Stomach (tissue), 9 donors: Measurements from ENCODE around the gene EPHB1. TPM values are rescaled to one million over a fixed set of nuclear protein-coding genes. Genes with fewer than 3 reads are reported as not detected.

Source experiments
- DNase-seq, 2 donors: peaks; one replicate each; pipeline versions ENCODE4 v3.0.0 to v3.0.0-alpha.2; 2013 to 2019
- H3K27ac ChIP-seq, 5 donors: fragments of 200-600 bp in 4 of 5; sonication (generic) in 4 of 5; one replicate each; pipeline ENCODE4 v1.5.1; 2013 to 2019; ENCODE audit warnings: mild to moderate bottlenecking in 1 of 5, moderate library complexity in 1 of 5
- H3K27me3 ChIP-seq, 3 donors: fragments of 200-600 bp; sonication (generic); one replicate each; pipeline ENCODE4 v1.5.1; 2017 to 2019; ENCODE audit warnings: mixed run types in 1 of 3
- H3K36me3 ChIP-seq, 4 donors: fragments of 200-600 bp; sonication (generic); 1 replicate in 3 of 4; 2 replicates in 1 of 4; pipeline ENCODE4 v1.5.1; 2016 to 2019
- H3K4me1 ChIP-seq, 4 donors: fragments of 200-600 bp; sonication (generic); one replicate each; pipeline ENCODE4 v1.5.1; 2016 to 2019
- H3K4me3 ChIP-seq, 4 donors: fragments of 200-600 bp; sonication (generic) in 3 of 4; one replicate each; pipeline ENCODE4 v1.5.1; 2016 to 2019; ENCODE audit warnings: mild to moderate bottlenecking in 1 of 4
- H3K9me3 ChIP-seq, 4 donors: fragments of 200-600 bp; sonication (generic); one replicate each; pipeline ENCODE4 v1.5.1; 2016 to 2019
- CTCF ChIP-seq, 7 experiments: fragments of 450-650 bp in 4 of 7; fragments of 200-600 bp in 3 of 7; sonication (generic) in 3 of 7; IDR thresholded peaks; one replicate each; pipeline ENCODE4 v1.5.1; 2016 to 2019; ENCODE audit warnings: antibody characterized with exemption in 7 of 7, control low read depth in 2 of 7, mild to moderate bottlenecking in 1 of 7
- EP300 ChIP-seq: sonication (generic); formaldehyde crosslinking; IDR thresholded peaks from one replicate; pipeline ENCODE4 v1.6.1; 2017; ENCODE audit warnings: antibody characterized with exemption
- POLR2A ChIP-seq, 4 donors: fragments of 450-650 bp; IDR thresholded peaks; one replicate each; pipeline ENCODE4 v1.6.1; 2016; ENCODE audit warnings: antibody characterized with exemption in 4 of 4, control low read depth in 2 of 4, mild to moderate bottlenecking in 1 of 4, moderate library complexity in 1 of 4
- POLR2AphosphoS5 ChIP-seq, 3 donors: sonication (generic); formaldehyde crosslinking; IDR thresholded peaks; one replicate each; pipeline ENCODE4 v1.6.1; 2016; ENCODE audit warnings: antibody characterized with exemption in 3 of 3
- WGBS, 5 donors: extraction: QIAGEN DNeasy Blood & Tissue Kit in 3 of 5; methylation state at CpG; one replicate each; pipeline versions ENCODE4 v1.1.5 to v1.1.7; 2013 to 2018; 5-methylcytosine and 5-hydroxymethylcytosine counted together
- intact Hi-C: fragments of 100-400 bp; cut with DNase I; formaldehyde crosslinking; loops from one replicate; pipeline ENCODE4 v1.15.1; 2023; ENCODE audit warnings: low total_unique reads
- polyA plus RNA-seq, 3 donors: library from polyadenylated mRNA; stranded (reverse); fragments of 200-250 nt; gene quantifications; one replicate each; pipeline ENCODE4 v1.2.3, GENCODE V29; 2013
- total RNA-seq, 5 donors: library from RNA; depleted of rRNA; stranded (reverse); fragments of >200 nt; gene quantifications; one replicate each; pipeline versions ENCODE4 v1.1.0 to v1.2.3, GENCODE V29; 2014 to 2016
- donor health status: healthy with polysubstance abuse.
- donor health status: Bipolar disorder and iron deficiency.
- donor health status: healthy.

The EPHB1 gene
- total and polyA plus RNA-seq, 8 donors, result 0.13 to 2.3 (median 1.0) TPM; not detected in 4

- TF ChIP-seq EP300, result no peak
- no peak for TF ChIP-seq POLR2AphosphoS5 (IDR thresholded peaks at IDR 0.05)
- TF ChIP-seq POLR2A (IDR thresholded peaks at IDR 0.05), result no peak
- no peak for TF ChIP-seq CTCF (IDR thresholded peaks at IDR 0.05)
- DNase-seq, result no peak
- no peaks in the 10 kb centered on the region for H3K36me3 ChIP-seq
- intact Hi-C loops, result no loop called here
- H3K9me3 ChIP-seq, result no peaks in the 10 kb centered on the region
- H3K4me3 ChIP-seq, result no peak overlapping the region
- H3K4me1 ChIP-seq, result no peaks in the 10 kb centered on the region
- H3K27me3 ChIP-seq, result no peaks in the 10 kb centered on the region
- 15 to 29% (median 19%) methylated on average over 1 of the region's 1 CpG for WGBS, 5 donors
- no peak overlapping the region for H3K27ac ChIP-seq
These were observed 375.7 kb downstream of the EPHB1 start for GRCh38 chr3:135170732-135171131.

GRCh38 chr3:135172191-135172869, 377.3 kb downstream of the EPHB1 start:
- Histone ChIP-seq H3K36me3 (no peaks in the 10 kb centered on the region), H3K4me3 (no peak overlapping the region), H3K4me1 (no peaks in the 10 kb centered on the region), H3K27ac (no peak overlapping the region), H3K9me3 (no peaks in the 10 kb centered on the region), H3K27me3 (no peaks in the 10 kb centered on the region)
- TF ChIP-seq CTCF (IDR thresholded peaks at IDR 0.05) (no peak), EP300 (no peak), POLR2AphosphoS5 (IDR thresholded peaks at IDR 0.05) (no peak), POLR2A (IDR thresholded peaks at IDR 0.05) (no peak)
- 65 to 79% (median 66%) methylated on average over 3 of the region's 3 CpGs for WGBS, 5 donors
- no peak for DNase-seq
- intact Hi-C loops, result no loop called here

- intact Hi-C loops, result no loop called here
- Histone ChIP-seq H3K4me1 (no peaks in the 10 kb centered on the region), H3K27me3 (no peaks in the 10 kb centered on the region), H3K36me3 (no peaks in the 10 kb centered on the region), H3K4me3 (no peak overlapping the region), H3K27ac (no peak overlapping the region), H3K9me3 (no peaks in the 10 kb centered on the region)
- WGBS, 5 donors, result 79 to 87% (median 81%) methylated on average over 5 of the region's 5 CpGs
- no peak for DNase-seq
- TF ChIP-seq EP300 (no peak), POLR2AphosphoS5 (IDR thresholded peaks at IDR 0.05) (no peak), POLR2A (IDR thresholded peaks at IDR 0.05) (no peak), CTCF (IDR thresholded peaks at IDR 0.05) (no peak)
These were observed 380.7 kb downstream of the EPHB1 start for GRCh38 chr3:135175728-135176277.

- no peaks in the 10 kb centered on the region for H3K36me3 ChIP-seq
- H3K9me3 ChIP-seq, result no peaks in the 10 kb centered on the region
- no peaks in the 10 kb centered on the region for H3K27me3 ChIP-seq
- TF ChIP-seq POLR2A (IDR thresholded peaks at IDR 0.05) (no peak), POLR2AphosphoS5 (IDR thresholded peaks at IDR 0.05) (no peak)
- 86 to 91% (median 87%) methylated on average over 9 of the region's 9 CpGs for WGBS, 5 donors
- H3K27ac ChIP-seq, result no peak overlapping the region
- DNase-seq, result no peak
- H3K4me3 ChIP-seq, result no peak overlapping the region
- H3K4me1 ChIP-seq, result no peaks in the 10 kb centered on the region
- intact Hi-C loops, result no loop called here
These were observed 381.8 kb downstream of the EPHB1 start for GRCh38 chr3:135176881-135177280.

- no peaks in the 10 kb centered on the region for H3K36me3 ChIP-seq
- H3K27ac ChIP-seq, result no peak overlapping the region
- WGBS, 5 donors, result 68 to 72% (median 71%) methylated on average over 2 of the region's 2 CpGs
- H3K9me3 ChIP-seq, result no peaks in the 10 kb centered on the region
- DNase-seq, result no peak
- H3K4me1 ChIP-seq, result no peaks in the 10 kb centered on the region
- TF ChIP-seq CTCF (IDR thresholded peaks at IDR 0.05) (no peak), POLR2AphosphoS5 (IDR thresholded peaks at IDR 0.05) (no peak), POLR2A (IDR thresholded peaks at IDR 0.05) (no peak), EP300 (no peak)
- intact Hi-C loops, result no loop called here
- H3K4me3 ChIP-seq, result no peak overlapping the region
- no peaks in the 10 kb centered on the region for H3K27me3 ChIP-seq
These were observed 383.5 kb downstream of the EPHB1 start for GRCh38 chr3:135178566-135178965.
